GM21515 (cell line): Measurements from ENCODE around the gene PAAF1.

Experiments
- ATAC-seq: cut with Tn5 transposase; IDR thresholded peaks from one replicate; pipeline ENCODE4 v1.9.1; 2021; ENCODE audit not compliant: unreplicated experiment

The PAAF1 gene

GRCh38 chr11:73876424-73877310 lies at the start of gene PAAF1, which contains the start of gene COA4:
Gene PAAF1 (plus strand): TSS chr11:73876999. CDS start chr11:73877022, 23 bp downstream.
Gene COA4 (minus strand): TSS chr11:73876846. CDS start chr11:73873378, 3,468 bp downstream.
- ATAC-seq = peak; percentile 94

- ATAC-seq = no peak
Observed at GRCh38 chr11:73830261-73830660, 46.5 kb upstream of the PAAF1 start.

GRCh38 chr11:73833067-73833466 lies 43.7 kb upstream of the PAAF1 start:
- ATAC-seq = no peak

GRCh38 chr11:73838443-73839122 lies 38.2 kb upstream of the PAAF1 start:
- no peak for ATAC-seq

- ATAC-seq = no peak
Observed at GRCh38 chr11:73839123-73839457, 37.7 kb upstream of the PAAF1 start.

GRCh38 chr11:73851046-73851764 lies 25.6 kb upstream of the PAAF1 start:
- ATAC-seq = no peak

GRCh38 chr11:73852049-73852448 lies 24.8 kb upstream of the PAAF1 start:
- no peak for ATAC-seq

- no peak for ATAC-seq
Observed at GRCh38 chr11:73854680-73855079, 22.1 kb upstream of the PAAF1 start.

GRCh38 chr11:73856031-73856567 lies 20.7 kb upstream of the PAAF1 start:
- ATAC-seq = no peak

GRCh38 chr11:73859671-73860070 lies 17.1 kb upstream of the PAAF1 start:
- no peak for ATAC-seq

GRCh38 chr11:73860202-73860601 lies 16.6 kb upstream of the PAAF1 start:
- no peak for ATAC-seq

- ATAC-seq = no peak
Observed at GRCh38 chr11:73862986-73863385, 13.8 kb upstream of the PAAF1 start.

- no peak for ATAC-seq
Observed at GRCh38 chr11:73866095-73866579, 10.7 kb upstream of the PAAF1 start.

- no peak for ATAC-seq
Observed at GRCh38 chr11:73866586-73866996, 10.2 kb upstream of the PAAF1 start.

- ATAC-seq = no peak
Observed at GRCh38 chr11:73869332-73869949, 7.4 kb upstream of the PAAF1 start.

GRCh38 chr11:73870261-73870660 lies 6.5 kb upstream of the PAAF1 start:
- no peak for ATAC-seq

- ATAC-seq = no peak
Observed at GRCh38 chr11:73872749-73873357, 3.9 kb upstream of the PAAF1 start.

- ATAC-seq = no peak
Observed at GRCh38 chr11:73875380-73875779, 1.4 kb upstream of the PAAF1 start.

GRCh38 chr11:73875840-73876239 lies 959 bp upstream of the PAAF1 start:
- no peak for ATAC-seq

- no peak for ATAC-seq
Observed at GRCh38 chr11:73878771-73879170, 2.0 kb downstream of the PAAF1 start.
